OCI-LY7 (cell line): ENCODE results near the gene SLC39A3. TPM values are rescaled to one million over a fixed set of nuclear protein-coding genes. Genes with fewer than 3 reads are reported as not detected.

ENCODE experiments used
- BruUV-seq: library from RNA; stranded (reverse); fragments of 400-500 nt; replicated peaks from 2 replicates; lab custom pipeline; 2021; lab: Mats Ljungman, UMichigan
- CTCF ChIA-PET: fragments of 300-600 bp; sonication (Branson Sonifier 250); formaldehyde crosslinking; loops from one replicate; lab custom pipeline; 2022; ENCODE audit warnings: antibody characterized with exemption; ENCODE audit not compliant: unreplicated experiment; lab: Charles Lee
- POLR2A ChIA-PET: fragments of 300-600 bp; sonication (Branson Sonifier 250); formaldehyde crosslinking; loops from one replicate; lab custom pipeline; 2022; ENCODE audit warnings: antibody characterized with exemption; lab: Charles Lee
- DNase-seq: peaks from one replicate; pipeline ENCODE4 v3.0.0-alpha.2; 2015; ENCODE audit warnings: low spot score
- H2AFZ ChIP-seq: fragments of 200-600 bp; sonication (generic), shearing (Covaris generic); 2 replicates; pipeline ENCODE4 v1.6.1; 2014; ENCODE audit warnings: mild to moderate bottlenecking, antibody characterized with exemption, low read length, moderate library complexity
- H3K27ac ChIP-seq: fragments of 200-600 bp; sonication (generic); 2 replicates; pipeline ENCODE4 v1.5.1; 2014; ENCODE audit warnings: mixed run types, low read depth, mild to moderate bottlenecking, moderate library complexity, low read length, inconsistent platforms; ENCODE audit not compliant: poor library complexity, severe bottlenecking
- H3K36me3 ChIP-seq: fragments of 200-600 bp; sonication (generic); 2 replicates; pipeline ENCODE4 v1.6.1; 2014; ENCODE audit warnings: mild to moderate bottlenecking, antibody characterized with exemption, low read length, moderate library complexity, mixed read lengths; ENCODE audit not compliant: insufficient read depth
- H3K4me1 ChIP-seq: fragments of 200-600 bp; sonication (generic); 2 replicates; pipeline ENCODE4 v1.5.1; 2014; ENCODE audit warnings: mild to moderate bottlenecking, low read length; ENCODE audit not compliant: insufficient read depth, poor library complexity, severe bottlenecking
- H3K4me2 ChIP-seq: fragments of 200-600 bp; sonication (generic); 2 replicates; pipeline ENCODE4 v1.6.1; 2014; ENCODE audit warnings: mild to moderate bottlenecking, low read length
- H3K4me3 ChIP-seq: fragments of 200-600 bp; sonication (generic); 2 replicates; pipeline ENCODE4 v1.5.1; 2014; ENCODE audit warnings: mild to moderate bottlenecking, low read depth, low read length; ENCODE audit not compliant: poor library complexity, severe bottlenecking
- H3K79me2 ChIP-seq: fragments of 200-600 bp; sonication (generic); 2 replicates; pipeline ENCODE4 v1.6.1; 2016; ENCODE audit warnings: low read depth, mild to moderate bottlenecking, low read length, moderate library complexity, mixed read lengths; ENCODE audit not compliant: insufficient read depth
- H3K9me2 ChIP-seq: fragments of 200-600 bp; sonication (generic); 2 replicates; pipeline ENCODE4 v1.6.1; 2016; ENCODE audit warnings: mild to moderate bottlenecking, low read length, mixed read lengths; ENCODE audit not compliant: insufficient read depth
- H3K9me3 ChIP-seq: fragments of 200-600 bp; sonication (generic); 2 replicates; pipeline ENCODE4 v1.6.1; 2014; ENCODE audit warnings: mild to moderate bottlenecking, mixed run types, low read length, mixed read lengths
- H4K20me1 ChIP-seq: fragments of 200-600 bp; sonication (generic); 2 replicates; pipeline ENCODE4 v1.6.1; 2014; ENCODE audit warnings: mild to moderate bottlenecking, antibody characterized with exemption, low read length, moderate library complexity, mixed read lengths; ENCODE audit not compliant: insufficient read depth
- CTCF ChIP-seq: fragments of 200-600 bp; sonication (generic); conservative IDR thresholded peaks from 2 replicates; pipeline ENCODE4 v1.5.1; 2014; ENCODE audit warnings: mild to moderate bottlenecking, antibody characterized with exemption, low read length, moderate library complexity, mixed read lengths
- EZH2phosphoT487 ChIP-seq: fragments of 200-600 bp; sonication (generic); IDR thresholded peaks from 2 replicates; pipeline ENCODE4 v1.6.1; 2018; ENCODE audit warnings: low read depth, borderline replicate concordance, mild to moderate bottlenecking, mixed run types, antibody characterized with exemption, low read length, moderate library complexity, mixed read lengths
- intact Hi-C: fragments of 100-400 bp; cut with micrococcal nuclease; formaldehyde crosslinking; loops from one replicate; pipeline ENCODE4 v1.10.0; 2022; ENCODE audit not compliant: unreplicated experiment
- total RNA-seq, 2 experiments: library from RNA; depleted of rRNA in 1 of 2; stranded (reverse); fragments of >200 nt in 1 of 2; shearing (Covaris generic) in 1 of 2; gene quantifications; 2 replicates each; pipeline ENCODE4 v1.2.3, GENCODE V29; 2014 to 2022

SLC39A3 gene
- total RNA-seq, 2 experiments from 2014 or later: 45.6 to 46.8 TPM

DNA sequence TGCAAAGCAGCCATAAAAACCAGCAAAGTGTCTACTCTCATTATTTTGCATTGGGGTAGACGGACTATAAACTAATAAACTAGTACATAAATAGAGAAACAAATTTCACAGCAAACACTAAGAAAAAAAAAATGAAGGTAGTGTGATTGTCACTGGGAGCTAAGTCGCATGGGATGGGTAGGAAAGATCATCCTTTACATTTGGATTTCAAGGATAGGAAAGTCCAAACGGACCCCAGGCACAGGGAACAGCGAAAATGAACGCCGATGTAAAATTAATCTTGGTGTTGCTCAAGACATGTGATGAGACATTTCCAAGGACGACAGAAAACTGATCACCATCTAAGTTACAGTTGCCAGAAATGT lies 43.9 kb upstream of the SLC39A3 start:
- Histone ChIP-seq H3K36me3 (peaks cover 47% of the 10 kb centered on the region), H2AFZ (peak overlapping the region; percentile 76; the same call in 1 of the 2 replicates), H3K9me2 (no peaks in the 10 kb centered on the region), H3K27ac (peak overlapping the region; percentile 79), H3K79me2 (peaks cover 78% of the 10 kb centered on the region), H3K4me2 (peak overlapping the region; percentile 69), H3K9me3 (no peaks in the 10 kb centered on the region), H4K20me1 (peaks cover 24% of the 10 kb centered on the region), H3K4me3 (peak overlapping the region; percentile 97), H3K4me1 (peaks cover 61% of the 10 kb centered on the region)
- CTCF ChIA-PET: interaction anchor here (1.0 kb wide), 1 partner anchor 141 kb away, joined by 4 read pairs; no protein-coding TSS in a partner anchor
- TF ChIP-seq CTCF (no peak), EZH2phosphoT487 (no peak)
- DNase-seq: no peak
- POLR2A ChIA-PET: interaction anchor here (1.2 kb wide), 1 partner anchor 58 kb away, joined by 5 read pairs; the partner anchor contains the start of gene ZNF555
- no TSS peak for BruUV-seq
- intact Hi-C loops: loop anchor here (2.0 kb wide), 1 partner anchor 57 kb away; the partner anchor contains the start of gene ZNF555

GRCh38 chr19:2782936-2783780 lies 43.3 kb upstream of the SLC39A3 start, which contains the start of gene SGTA:
SGTA (minus strand) TSS chr19:2783273; CDS start chr19:2769068, 14,205 bp downstream.
- peak; percentile 100 for DNase-seq
- intact Hi-C loops: loop anchor here (2.0 kb wide), 1 partner anchor 58 kb away; the partner anchor contains the start of gene ZNF555
- Histone ChIP-seq H3K36me3 (peaks cover 46% of the 10 kb centered on the region), H3K79me2 (peaks cover 82% of the 10 kb centered on the region), H3K9me2 (no peaks in the 10 kb centered on the region), H3K4me2 (peak within 1 kb of the TSS; percentile 78), H2AFZ (peak within 1 kb of the TSS; percentile 76; the same call in 1 of the 2 replicates), H3K4me1 (peaks cover 59% of the 10 kb centered on the region), H3K9me3 (no peaks in the 10 kb centered on the region), H3K4me3 (peak within 1 kb of the TSS; percentile 97), H4K20me1 (peaks cover 24% of the 10 kb centered on the region), H3K27ac (peak within 1 kb of the TSS; percentile 79)
- POLR2A ChIA-PET: interaction anchor here (1.2 kb wide), 1 partner anchor 58 kb away, joined by 5 read pairs; the partner anchor contains the start of gene ZNF555
- CTCF ChIA-PET: interaction anchor here (1.0 kb wide), 1 partner anchor 141 kb away, joined by 4 read pairs; no protein-coding TSS in a partner anchor
- TF ChIP-seq EZH2phosphoT487: no peak
- TF ChIP-seq CTCF: peak; percentile 50
- no TSS peak for BruUV-seq
